ENCODE data around the gene GOLGA6L26. TPM values are rescaled to one million over a fixed set of nuclear protein-coding genes. Genes with fewer than 3 reads are reported as not detected.
"Not testable (repeated sequence)": the region's sequence is repeated elsewhere in the genome, so short reads cannot be mapped to it uniquely, and the experiment has no call there.

The GOLGA6L26 gene, protein sequence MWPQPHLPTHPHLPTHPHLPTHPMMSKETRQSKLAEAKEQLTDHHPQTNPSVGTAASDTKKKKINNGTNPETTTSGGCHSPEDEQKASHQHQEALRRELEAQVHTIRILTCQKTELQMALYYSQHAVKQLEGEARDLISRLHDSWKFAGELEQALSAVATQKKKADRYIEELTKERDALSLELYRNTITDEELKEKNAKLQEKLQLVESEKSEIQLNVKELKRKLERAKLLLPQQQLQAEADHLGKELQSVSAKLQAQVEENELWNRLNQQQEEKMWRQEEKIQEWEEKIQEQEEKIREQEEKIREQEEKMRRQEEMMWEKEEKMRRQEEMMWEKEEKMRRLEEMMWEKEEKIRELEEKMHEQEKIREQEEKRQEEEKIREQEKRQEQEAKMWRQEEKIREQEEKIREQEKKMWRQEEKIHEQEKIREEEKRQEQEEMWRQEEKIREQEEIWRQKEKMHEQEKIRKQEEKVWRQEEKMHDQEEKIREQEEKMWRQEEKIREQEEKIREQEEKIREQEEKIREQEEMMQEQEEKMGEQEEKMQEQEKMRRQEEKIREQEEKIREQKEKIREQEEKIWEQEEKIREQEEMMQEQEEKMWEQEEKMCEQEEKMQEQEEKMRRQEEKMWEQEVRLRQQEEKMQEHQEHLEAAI
- total RNA-seq (2021; fragmentation: NEBNext Ultra II Directional; extraction: Animal tissue kit (Norgen Biotek cat#: 25700)) (not detected in 2 replicates), polyA plus RNA-seq (2011; rRNA removed) (not detected in 2 replicates), polyA minus RNA-seq (2011; rRNA and poly(A)+ RNA removed) (not detected in 2 replicates)
- not detected for polyA plus RNA-seq (2011; cell fraction: cytosol; rRNA removed)
- not detected for polyA plus RNA-seq (2011; cell fraction: nucleus; rRNA removed)
- polyA plus RNA-seq (2012, experiment 1 of 2): not detected in 4 replicates
- not detected for polyA plus RNA-seq (2012, experiment 2 of 2)
- polyA plus RNA-seq (2013, experiment 1 of 2): not detected
- polyA plus RNA-seq (2013, experiment 2 of 2): not detected
- polyA minus RNA-seq (2011; cell fraction: cytosol; rRNA and poly(A)+ RNA removed): not detected
- polyA minus RNA-seq (2011; cell fraction: nucleus; rRNA and poly(A)+ RNA removed): not detected
- long read RNA-seq, experiment 1: 0 reads
- long read RNA-seq, experiment 2: 0 reads

DNA sequence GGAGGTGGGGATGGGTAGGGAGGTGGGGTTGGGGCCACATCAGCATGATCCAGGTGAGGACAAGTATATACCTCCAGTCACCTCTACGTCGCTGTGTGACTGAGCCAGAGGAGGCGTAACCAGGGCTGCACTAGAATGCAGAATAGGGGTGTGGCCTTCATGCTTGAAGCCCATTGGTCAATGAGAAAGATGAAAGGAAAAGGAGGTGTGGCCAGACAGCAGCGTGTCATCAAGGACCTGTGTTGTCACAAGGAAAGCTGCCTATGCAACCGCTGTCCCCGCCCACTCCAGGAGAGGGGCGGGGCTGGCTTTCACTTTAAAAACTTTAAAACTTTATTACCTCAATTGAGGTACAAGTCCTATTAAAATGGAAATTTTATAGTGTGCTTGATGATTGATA lies at the start of gene GOLGA6L26:
TSS of gene GOLGA6L26 (minus strand) at position 101 of the 400 bp plus-strand sequence. CDS start at position 40, 61 bp downstream.
- H3K18ac ChIP-seq (ENCODE audit: extremely low read depth, low read length); H2AK5ac ChIP-seq (ENCODE audit: low read depth, low read length); H3K4me3 ChIP-seq (ENCODE audit: extremely low read depth in 1 of 4, insufficient read depth in 2 of 4, low read depth in 3 of 4, low read length in 4 of 4); H2BK120ac ChIP-seq (replicated peaks; ENCODE audit: low read depth, low read length); DNase-seq (ENCODE audit: low read depth in 1 of 2, low spot score in 2 of 2); H2BK5ac ChIP-seq (ENCODE audit: low read depth, low read length); H3K23me2 ChIP-seq (ENCODE audit: low read depth, low read length); H3K9me3 ChIP-seq (ENCODE audit: insufficient read depth in 2 of 2, low read depth in 1 of 2, low read length in 1 of 2); H3K79me1 ChIP-seq (ENCODE audit: low read depth, low read length); H3K4me1 ChIP-seq (replicated peaks in 1 of 4; ENCODE audit: control insufficient read depth in 3 of 4, insufficient read depth in 4 of 4, low read length in 3 of 4); CTCF ChIA-PET (ENCODE audit: partially characterized antibody); H4K5ac ChIP-seq (ENCODE audit: insufficient read length, low read depth, low read length); H3K79me2 ChIP-seq (ENCODE audit: control insufficient read depth in 1 of 2, insufficient read depth in 2 of 2, low read length in 2 of 2); H3K36me3 ChIP-seq (ENCODE audit: control insufficient read depth in 2 of 4, insufficient read depth in 4 of 4, low read length in 3 of 4); H4K91ac ChIP-seq (replicated peaks; ENCODE audit: insufficient read length, low read length); H2BK12ac ChIP-seq (ENCODE audit: low read depth, low read length); H3K4me2 ChIP-seq (ENCODE audit: insufficient read depth in 1 of 2, low read depth in 2 of 2, low read length in 2 of 2); H3K27ac ChIP-seq (ENCODE audit: low read depth, low read length); POLR2A ChIA-PET (ENCODE audit: partially characterized antibody); H3K27me3 ChIP-seq (replicated peaks in 1 of 4; ENCODE audit: control insufficient read depth in 3 of 4, extremely low read depth in 1 of 4, insufficient read depth in 3 of 4, low read length in 3 of 4); H3K9ac ChIP-seq (replicated peaks in 1 of 4; ENCODE audit: extremely low read depth in 1 of 4, low read depth in 3 of 4, low read length in 3 of 4); H3K4ac ChIP-seq (replicated peaks; ENCODE audit: insufficient read length, low read depth, low read length); H3K56ac ChIP-seq (replicated peaks; ENCODE audit: insufficient read length, low read depth, low read length); H2BK15ac ChIP-seq (ENCODE audit: low read length); H2AFZ ChIP-seq (ENCODE audit: low read length); H2BK20ac ChIP-seq (ENCODE audit: low read length); FAIRE-seq; H4K8ac ChIP-seq (ENCODE audit: extremely low read depth, insufficient read depth, low read length); H3K23ac ChIP-seq (ENCODE audit: insufficient read length); H4K20me1 ChIP-seq (replicated peaks in 1 of 2; ENCODE audit: control insufficient read depth in 1 of 2, insufficient read depth in 2 of 2, low read length in 2 of 2); H3K14ac ChIP-seq (ENCODE audit: insufficient read length): not testable (repeated sequence)
- no CpG with 5 or more reads among the region's 7 CpGs for WGBS, 2 experiments (ENCODE audit: extremely low coverage in 1 of 2, insufficient coverage in 1 of 2, insufficient read length in 1 of 2, insufficient replicate concordance in 2 of 2, low coverage in 1 of 2, low lambda C conversion rate in 2 of 2, missing lambda C conversion rate in 1 of 2)
